Ishikawa (cell line): ENCODE measurements around the gene ZFP36L2.
A peak's percentile ranks its signal among the peaks of the same experiment; 100 is the strongest.

ENCODE experiments used
- CEBPB ChIP-seq: IDR thresholded peaks from 2 replicates; pipeline ENCODE4 v1.6.1; 2012
- CREB1 ChIP-seq: IDR thresholded peaks from 2 replicates; pipeline ENCODE4 v1.6.1; 2012; ENCODE audit warnings: low read depth
- EGR1 ChIP-seq: IDR thresholded peaks from 2 replicates; pipeline ENCODE4 v1.6.1; 2012
- EP300 ChIP-seq: IDR thresholded peaks from 2 replicates; pipeline ENCODE4 v1.6.1; 2012; ENCODE audit warnings: borderline replicate concordance
- FOXM1 ChIP-seq: IDR thresholded peaks from 2 replicates; pipeline ENCODE4 v1.6.1; 2012; ENCODE audit warnings: low read depth, borderline replicate concordance
- MAX ChIP-seq: IDR thresholded peaks from 2 replicates; pipeline ENCODE4 v1.6.1; 2012
- NFIC ChIP-seq: IDR thresholded peaks from 2 replicates; pipeline ENCODE4 v1.6.1; 2012
- RAD21 ChIP-seq: IDR thresholded peaks from 2 replicates; pipeline ENCODE4 v1.6.1; 2012; ENCODE audit warnings: low read depth
- TAF1 ChIP-seq: IDR thresholded peaks from 2 replicates; pipeline ENCODE4 v1.6.1; 2012; ENCODE audit warnings: low read depth, mild to moderate bottlenecking
- TCF12 ChIP-seq: IDR thresholded peaks from 2 replicates; pipeline ENCODE4 v1.6.1; 2012; ENCODE audit warnings: low read depth
- TEAD4 ChIP-seq: IDR thresholded peaks from 2 replicates; pipeline ENCODE4 v1.6.1; 2012
- USF1 ChIP-seq: IDR thresholded peaks from 2 replicates; pipeline ENCODE4 v1.6.1; 2012
- YY1 ChIP-seq: IDR thresholded peaks from 2 replicates; pipeline ENCODE4 v1.6.1; 2012; ENCODE audit warnings: low read depth
- ZBTB7A ChIP-seq: IDR thresholded peaks from 2 replicates; pipeline ENCODE4 v1.6.1; 2012; ENCODE audit warnings: low read depth
- TF ChIP-seq, protein P1 (sequence below): IDR thresholded peaks from 2 replicates; pipeline ENCODE4 v1.6.1; 2012; ENCODE audit warnings: low read depth, mild to moderate bottlenecking

The ZFP36L2 gene

DNA sequence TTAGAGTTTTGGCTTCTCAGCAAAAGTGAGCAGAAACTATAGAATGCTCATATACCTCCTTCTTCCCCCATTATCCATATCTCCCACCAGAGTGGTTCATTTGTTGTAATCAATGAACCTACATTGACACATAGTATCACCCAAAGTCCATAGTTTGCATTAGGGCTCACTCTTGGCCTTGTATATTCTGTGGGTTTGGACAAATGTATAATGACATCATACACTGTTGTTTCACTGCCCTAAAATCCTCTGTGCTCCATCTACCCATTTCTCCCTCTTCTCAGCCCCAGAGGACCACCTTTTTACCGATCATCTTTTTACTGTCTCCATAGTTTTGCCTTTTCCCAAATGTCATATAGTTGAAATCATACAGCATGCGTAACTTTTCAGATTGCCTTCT lies 24.1 kb downstream of the ZFP36L2 start:
- TF ChIP-seq CREB1 (no peak), CEBPB (no peak), YY1 (no peak), TCF12 (no peak), TAF1 (no peak), ZBTB7A (no peak), FOXM1 (no peak), USF1 (no peak), EP300 (no peak), MAX (no peak), EGR1 (no peak), RAD21 (no peak), TEAD4 (no peak), NFIC (no peak)
- TF ChIP-seq, protein P1, sequence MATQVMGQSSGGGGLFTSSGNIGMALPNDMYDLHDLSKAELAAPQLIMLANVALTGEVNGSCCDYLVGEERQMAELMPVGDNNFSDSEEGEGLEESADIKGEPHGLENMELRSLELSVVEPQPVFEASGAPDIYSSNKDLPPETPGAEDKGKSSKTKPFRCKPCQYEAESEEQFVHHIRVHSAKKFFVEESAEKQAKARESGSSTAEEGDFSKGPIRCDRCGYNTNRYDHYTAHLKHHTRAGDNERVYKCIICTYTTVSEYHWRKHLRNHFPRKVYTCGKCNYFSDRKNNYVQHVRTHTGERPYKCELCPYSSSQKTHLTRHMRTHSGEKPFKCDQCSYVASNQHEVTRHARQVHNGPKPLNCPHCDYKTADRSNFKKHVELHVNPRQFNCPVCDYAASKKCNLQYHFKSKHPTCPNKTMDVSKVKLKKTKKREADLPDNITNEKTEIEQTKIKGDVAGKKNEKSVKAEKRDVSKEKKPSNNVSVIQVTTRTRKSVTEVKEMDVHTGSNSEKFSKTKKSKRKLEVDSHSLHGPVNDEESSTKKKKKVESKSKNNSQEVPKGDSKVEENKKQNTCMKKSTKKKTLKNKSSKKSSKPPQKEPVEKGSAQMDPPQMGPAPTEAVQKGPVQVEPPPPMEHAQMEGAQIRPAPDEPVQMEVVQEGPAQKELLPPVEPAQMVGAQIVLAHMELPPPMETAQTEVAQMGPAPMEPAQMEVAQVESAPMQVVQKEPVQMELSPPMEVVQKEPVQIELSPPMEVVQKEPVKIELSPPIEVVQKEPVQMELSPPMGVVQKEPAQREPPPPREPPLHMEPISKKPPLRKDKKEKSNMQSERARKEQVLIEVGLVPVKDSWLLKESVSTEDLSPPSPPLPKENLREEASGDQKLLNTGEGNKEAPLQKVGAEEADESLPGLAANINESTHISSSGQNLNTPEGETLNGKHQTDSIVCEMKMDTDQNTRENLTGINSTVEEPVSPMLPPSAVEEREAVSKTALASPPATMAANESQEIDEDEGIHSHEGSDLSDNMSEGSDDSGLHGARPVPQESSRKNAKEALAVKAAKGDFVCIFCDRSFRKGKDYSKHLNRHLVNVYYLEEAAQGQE: no peak

DNA sequence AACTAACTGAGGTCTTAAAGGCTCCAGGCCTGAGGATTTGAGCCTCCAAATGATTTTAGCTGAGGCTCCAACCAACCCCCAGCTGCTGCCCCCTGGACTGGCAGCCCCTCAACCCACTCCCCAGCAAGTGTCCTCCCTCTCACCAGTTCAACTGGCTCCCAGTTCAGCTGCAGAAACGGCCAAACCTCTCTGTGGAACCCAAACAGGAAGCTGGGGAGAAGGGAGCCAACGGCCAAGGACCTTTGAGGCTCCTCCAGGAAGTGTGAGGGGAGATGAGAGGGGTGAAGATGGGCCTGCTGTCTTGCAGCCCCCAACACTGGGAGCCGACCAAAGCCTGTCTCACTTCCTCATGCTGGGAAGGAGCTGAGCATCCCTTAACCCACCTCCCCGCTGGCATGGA lies 24.9 kb downstream of the ZFP36L2 start:
- TF ChIP-seq EP300: no peak
- no peak for TF ChIP-seq CREB1
- TF ChIP-seq EGR1: no peak
- no peak for TF ChIP-seq RAD21
- no peak for TF ChIP-seq TEAD4
- no peak for TF ChIP-seq USF1
- TF ChIP-seq TAF1: no peak
- no peak for TF ChIP-seq TCF12
- no peak for TF ChIP-seq FOXM1
- no peak for TF ChIP-seq YY1
- TF ChIP-seq MAX: no peak
- TF ChIP-seq, protein P1: no peak
- no peak for TF ChIP-seq ZBTB7A
- no peak for TF ChIP-seq NFIC
- TF ChIP-seq CEBPB: no peak

DNA sequence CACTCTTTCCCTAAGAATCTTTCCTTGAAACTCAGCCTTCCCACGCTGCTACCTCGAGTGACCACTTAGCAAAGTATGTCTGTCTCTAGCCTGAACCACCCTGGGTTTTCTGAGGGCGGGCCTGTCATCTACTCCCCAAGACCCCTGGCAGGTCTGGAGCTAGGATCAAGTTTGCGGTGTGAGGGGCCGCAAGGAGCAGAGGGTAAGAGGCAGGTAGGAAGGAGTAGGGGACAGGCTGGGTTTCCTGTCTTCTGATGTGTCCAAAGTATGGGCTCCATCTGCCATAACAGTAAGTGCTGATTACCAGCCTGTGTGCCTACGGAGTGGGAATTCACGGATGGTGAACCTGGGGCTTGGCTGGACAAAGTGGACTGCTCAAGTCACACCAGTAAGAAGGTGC lies 25.4 kb downstream of the ZFP36L2 start:
- TF ChIP-seq EGR1 (no peak), NFIC (no peak), TCF12 (no peak), TEAD4 (no peak), MAX (no peak), TAF1 (no peak), RAD21 (no peak), FOXM1 (no peak), CREB1 (no peak)
- TF ChIP-seq, protein P1: no peak

GRCh38 chr2:43199492-43200488 lies 26.6 kb downstream of the ZFP36L2 start:
- TF ChIP-seq RAD21 (peak; percentile 28), CREB1 (no peak), USF1 (peak; percentile 47), CEBPB (peak; percentile 91), ZBTB7A (peak; percentile 76), MAX (peak; percentile 60), TEAD4 (peak; percentile 32), EP300 (no peak), TCF12 (peak; percentile 67; the same call in 1 of the 2 replicates)
